Measurements from ENCODE around the gene KTN1. TPM values are rescaled to one million over a fixed set of nuclear protein-coding genes. Genes with fewer than 3 reads are reported as not detected.

The KTN1 gene
- 138 and 140 TPM in 2 replicates for total RNA-seq

GRCh38 chr14:55579724-55580469 lies at the start of gene KTN1:
TSS of gene KTN1 (plus strand) at chr14:55580207. CDS start at chr14:55612049, 31,842 bp downstream.

Other genes with a start within 250 kb of the KTN1 start
- gene ATG14, start 168.4 kb upstream of the KTN1 start, total RNA-seq = 13.0 and 14.9 TPM in 2 replicates
- not detected in 2 replicates for gene TBPL2, start 139.6 kb upstream of the KTN1 start, total RNA-seq

Data from tracheal epithelial cell (primary cell).